H4 (cell line): ENCODE measurements around the gene TMEM258. TPM values are rescaled to one million over a fixed set of nuclear protein-coding genes. Genes with fewer than 3 reads are reported as not detected.

Source experiments
- DNase-seq: peaks from one replicate; pipeline ENCODE4 v3.0.0-alpha.2; 2015; ENCODE audit warnings: low spot score
- total RNA-seq: library from RNA; depleted of rRNA; stranded (reverse); fragments of >200 nt; shearing (Covaris generic); gene quantifications from 2 replicates; pipeline ENCODE4 v1.2.3, GENCODE V29; 2014; rRNA removed

The TMEM258 gene
- total RNA-seq, 1 experiment from 2014 or later = 133 TPM

DNA sequence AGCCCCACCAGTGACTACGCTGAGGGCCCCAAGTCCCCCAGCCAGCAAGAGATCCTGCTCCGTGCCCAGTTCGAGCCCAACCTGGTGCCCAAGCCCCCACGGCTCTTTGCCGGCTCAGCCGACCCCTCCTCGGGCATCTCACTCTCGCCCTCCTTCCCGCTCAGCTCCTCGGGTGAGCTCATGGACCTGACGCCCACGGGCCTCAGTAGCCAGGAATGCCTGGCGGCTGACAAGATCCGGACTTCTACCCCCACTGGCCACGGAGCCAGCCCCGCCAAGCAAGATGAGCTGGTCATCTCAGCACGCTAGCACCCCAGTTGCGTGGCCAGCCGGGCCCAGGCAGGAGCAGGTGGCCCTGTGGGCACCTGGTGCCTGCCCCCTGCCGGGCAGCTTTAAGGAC lies 48.2 kb downstream of the TMEM258 start:
- no peak for DNase-seq

GRCh38 chr11:61743486-61744095 lies 48.8 kb downstream of the TMEM258 start:
- no peak for DNase-seq

- DNase-seq = no peak
Measured at GRCh38 chr11:61742391-61742790, 50.0 kb downstream of the TMEM258 start.

GRCh38 chr11:61739966-61740365 lies 52.4 kb downstream of the TMEM258 start:
- DNase-seq = no peak

DNA sequence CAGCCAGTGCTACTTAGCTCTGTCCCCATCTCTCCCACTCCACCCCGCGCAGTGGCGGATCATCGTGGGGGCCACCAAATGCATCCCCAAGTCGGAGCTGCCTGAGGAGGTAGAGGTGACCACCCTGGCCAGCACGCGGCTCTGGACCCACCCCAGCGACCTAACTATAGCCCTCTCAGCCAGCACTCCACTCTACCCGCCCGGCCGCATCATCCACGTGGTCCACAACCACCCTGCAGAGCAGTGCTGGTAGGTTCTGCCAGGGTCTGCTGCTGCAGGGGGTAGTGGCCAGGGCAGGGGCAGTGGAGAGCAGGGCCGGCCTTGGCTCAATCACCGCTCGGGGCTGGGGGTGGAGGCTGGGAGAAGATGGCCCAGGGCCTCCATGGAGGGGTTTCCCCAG lies 53.0 kb downstream of the TMEM258 start:
- no peak for DNase-seq

Other genes starting within 250 kb of the TMEM258 start
- 1.9 and 10.8 TPM in 2 replicates for gene SYT7, start 211.5 kb downstream of the TMEM258 start, total RNA-seq
- 0.68 and 0.83 TPM in 2 replicates for gene DAGLA, start 112.2 kb downstream of the TMEM258 start, total RNA-seq
- gene MYRF, start 40.0 kb downstream of the TMEM258 start, total RNA-seq = 1.0 and 1.2 TPM in 2 replicates
- gene FEN1, start 312 bp upstream of the TMEM258 start, total RNA-seq = 104 and 118 TPM in 2 replicates
- 63.2 and 68.0 TPM in 2 replicates for gene FADS1, start 24.4 kb upstream of the TMEM258 start, total RNA-seq
- gene FADS2, start 35.7 kb upstream of the TMEM258 start, total RNA-seq = 44.2 and 54.8 TPM in 2 replicates
- gene FADS3, start 98.9 kb upstream of the TMEM258 start, total RNA-seq = 34.8 and 47.1 TPM in 2 replicates
- gene RAB3IL1, start 125.0 kb upstream of the TMEM258 start, total RNA-seq = 2.3 and 7.4 TPM in 2 replicates
- gene BEST1, start 157.8 kb upstream of the TMEM258 start, total RNA-seq = 0.39 and 0.62 TPM in 2 replicates
- 966 and 1,264 TPM in 2 replicates for gene FTH1, start 175.0 kb upstream of the TMEM258 start, total RNA-seq